HCT116 (cell line): ENCODE measurements around the gene HOXD11.

ENCODE experiments used
- ATF3 ChIP-seq: IDR thresholded peaks from 2 replicates; pipeline ENCODE4 v1.6.1; 2012
- CTCF ChIP-seq, 3 experiments: fragments of 200-600 bp in 1 of 3; sonication (generic) in 1 of 3; IDR thresholded peaks in 2 of 3; conservative IDR thresholded peaks in 1 of 3; 2 replicates each; pipeline ENCODE4 v1.5.1; 2012 to 2017; ENCODE audit warnings: low read depth in 2 of 3, low read length in 2 of 3, antibody characterized with exemption in 1 of 3, borderline replicate concordance in 1 of 3, control low read depth in 1 of 3, mild to moderate bottlenecking in 1 of 3, mixed read lengths in 1 of 3, mixed run types in 1 of 3, moderate library complexity in 1 of 3; ENCODE audit not compliant: insufficient read depth in 1 of 3
- EGR1 ChIP-seq: IDR thresholded peaks from 2 replicates; pipeline ENCODE4 v1.6.1; 2012; ENCODE audit warnings: low read depth
- EZH2 ChIP-seq: fragments of 200-600 bp; sonication (generic); IDR thresholded peaks from 2 replicates; pipeline ENCODE4 v1.6.1; 2017; ENCODE audit warnings: antibody characterized with exemption, mixed run types
- EZH2phosphoT487 ChIP-seq: fragments of 200-600 bp; IDR thresholded peaks from 2 replicates; pipeline ENCODE4 v1.6.1; 2018; ENCODE audit warnings: antibody characterized with exemption, borderline replicate concordance
- JUND ChIP-seq: IDR thresholded peaks from 2 replicates; pipeline ENCODE4 v1.6.1; 2012
- MAX ChIP-seq: IDR thresholded peaks from 2 replicates; pipeline ENCODE4 v1.6.1; 2012
- POLR2A ChIP-seq: IDR thresholded peaks from 2 replicates; pipeline ENCODE4 v1.7.0; 2011; ENCODE audit warnings: borderline replicate concordance; ENCODE audit not compliant: insufficient read depth, insufficient read length; ENCODE audit errors: extremely low read depth
- POLR2AphosphoS5 ChIP-seq: IDR thresholded peaks from 2 replicates; pipeline ENCODE4 v1.6.1; 2011; ENCODE audit warnings: mild to moderate bottlenecking, low read depth, low read length, moderate library complexity
- RAD21 ChIP-seq: IDR thresholded peaks from 2 replicates; pipeline ENCODE4 v1.6.1; 2012; ENCODE audit warnings: low read depth, mild to moderate bottlenecking
- REST ChIP-seq: IDR thresholded peaks from 2 replicates; pipeline ENCODE4 v1.6.1; 2012; ENCODE audit warnings: low read depth
- SIN3A ChIP-seq: IDR thresholded peaks from 2 replicates; pipeline ENCODE4 v1.6.1; 2012; ENCODE audit warnings: low read depth
- SRF ChIP-seq: IDR thresholded peaks from 2 replicates; pipeline ENCODE4 v1.6.1; 2012; ENCODE audit warnings: low read depth
- ZFX ChIP-seq: fragments of 450-650 bp; IDR thresholded peaks from 2 replicates; pipeline ENCODE4 v1.6.1; 2017

- no peak for TF ChIP-seq ZFX
- no peak for TF ChIP-seq SIN3A
- no peak for TF ChIP-seq CTCF (IDR thresholded peaks at IDR 0.05 in 2 of 3, conservative IDR thresholded peaks at IDR 0.05 in 1 of 3; ENCODE audit: borderline replicate concordance in 1 of 3, insufficient read depth in 1 of 3, low read depth in 2 of 3, low read length in 2 of 3)
- no peak for TF ChIP-seq POLR2A
- no peak for TF ChIP-seq POLR2AphosphoS5
- TF ChIP-seq EZH2phosphoT487 = no peak
- no peak for TF ChIP-seq EZH2
- no peak for TF ChIP-seq RAD21
- TF ChIP-seq ATF3 = no peak
- no peak for TF ChIP-seq EGR1
- TF ChIP-seq SRF = no peak
- TF ChIP-seq MAX = no peak
- no peak for TF ChIP-seq REST
- no peak for TF ChIP-seq JUND
Observed at GRCh38 chr2:176076796-176077195, 30.3 kb upstream of the HOXD11 start.
